GM19328 (cell line): ENCODE measurements around the gene CADM4.
"Not testable (repeated sequence)": the region's sequence is repeated elsewhere in the genome, so short reads cannot be mapped to it uniquely, and the experiment has no call there.

Source experiments
- ATAC-seq: cut with Tn5 transposase; IDR thresholded peaks from one replicate; pipeline ENCODE4 v1.9.1; 2021; ENCODE audit warnings: mild to moderate bottlenecking, moderate library complexity; ENCODE audit not compliant: unreplicated experiment

CADM4 gene

DNA sequence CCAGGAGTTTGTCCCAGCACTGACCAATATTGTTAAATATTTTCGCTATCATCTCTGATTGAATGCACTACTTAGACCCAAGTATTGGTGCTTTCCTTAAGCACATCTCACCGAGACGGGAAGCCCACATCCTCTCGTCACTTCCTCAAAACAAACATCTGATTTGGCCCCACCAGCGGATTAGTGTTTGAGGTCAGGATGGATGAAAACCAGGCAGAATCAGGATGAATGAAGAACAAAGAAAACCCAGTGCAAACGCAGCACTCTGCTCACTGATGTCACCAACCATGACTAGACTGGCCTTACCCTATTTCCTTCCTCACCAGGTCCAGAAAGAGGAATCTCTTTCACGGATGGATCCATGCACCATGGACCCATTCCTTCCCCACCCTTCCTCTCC is 24.4 kb upstream of the CADM4 start:
- no peak for ATAC-seq

DNA sequence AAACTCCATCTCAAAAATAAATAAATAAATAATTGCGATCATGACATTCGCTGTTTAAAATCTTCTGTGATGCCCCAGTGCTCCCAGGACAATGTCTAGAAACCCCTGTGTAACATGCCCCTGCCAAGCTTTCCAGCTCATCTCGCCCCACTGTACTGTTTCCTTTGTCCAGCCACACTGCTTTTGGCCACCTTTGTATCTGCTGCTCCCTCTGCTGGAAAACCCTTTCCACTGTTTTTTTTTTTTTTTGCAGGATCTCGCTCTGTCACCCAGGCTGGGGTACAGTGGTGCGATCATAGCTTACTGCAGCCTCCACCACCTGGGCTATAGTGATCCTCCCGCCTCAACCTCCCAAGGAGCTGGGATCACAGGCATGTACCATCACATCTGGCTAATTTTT is 22.8 kb upstream of the CADM4 start:
- ATAC-seq = no peak

DNA sequence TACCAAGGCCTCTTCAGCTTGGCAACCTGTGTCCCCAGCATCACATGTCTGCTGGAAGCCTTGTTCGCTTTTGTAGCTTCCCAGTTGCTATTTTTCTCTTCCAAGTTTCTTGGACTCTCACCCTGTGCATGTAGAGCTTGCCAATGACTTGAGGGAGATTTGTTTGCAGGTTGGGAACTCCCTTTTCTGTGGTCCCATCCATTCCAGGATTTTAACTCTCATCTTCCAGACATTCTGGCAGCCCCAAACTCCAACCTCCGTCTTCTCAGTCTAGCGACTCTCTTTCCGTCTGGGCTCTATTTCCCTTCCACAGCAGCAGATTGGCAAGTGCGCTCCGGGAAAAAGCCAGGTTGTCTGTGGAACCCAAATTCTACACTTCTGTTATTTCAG is 21.3 kb upstream of the CADM4 start:
- ATAC-seq = no peak

GRCh38 chr19:43660301-43660970 is 20.8 kb upstream of the CADM4 start:
- ATAC-seq = no peak

GRCh38 chr19:43658494-43658893 is 18.8 kb upstream of the CADM4 start:
- no peak for ATAC-seq

DNA sequence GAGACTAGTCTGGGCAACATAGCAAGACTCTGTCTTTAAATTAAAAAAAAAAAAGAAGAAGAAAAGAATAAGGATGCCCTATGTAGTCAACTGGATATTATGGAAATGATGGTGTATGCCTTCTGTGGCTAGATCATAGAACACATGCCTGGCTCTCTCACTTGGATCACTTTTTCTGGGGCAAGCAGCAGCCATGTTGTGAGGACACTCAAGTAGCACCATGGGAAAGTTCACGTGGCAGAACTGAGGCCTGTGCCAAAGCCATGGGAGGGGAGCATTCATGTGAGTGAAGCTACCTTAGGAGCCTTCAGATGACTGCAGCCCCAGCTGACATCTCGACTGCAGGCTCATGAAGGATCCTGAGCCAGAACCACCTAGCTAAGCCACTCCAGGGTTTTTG is 18.4 kb upstream of the CADM4 start:
- no peak for ATAC-seq

GRCh38 chr19:43656436-43656835 is 16.8 kb upstream of the CADM4 start:
- ATAC-seq = no peak

GRCh38 chr19:43652546-43652874 is 12.9 kb upstream of the CADM4 start:
- no peak for ATAC-seq

- ATAC-seq = no peak
These were observed 12.3 kb upstream of the CADM4 start for GRCh38 chr19:43651758-43652545.

GRCh38 chr19:43650276-43650675 is 10.6 kb upstream of the CADM4 start:
- not testable (repeated sequence) for ATAC-seq

DNA sequence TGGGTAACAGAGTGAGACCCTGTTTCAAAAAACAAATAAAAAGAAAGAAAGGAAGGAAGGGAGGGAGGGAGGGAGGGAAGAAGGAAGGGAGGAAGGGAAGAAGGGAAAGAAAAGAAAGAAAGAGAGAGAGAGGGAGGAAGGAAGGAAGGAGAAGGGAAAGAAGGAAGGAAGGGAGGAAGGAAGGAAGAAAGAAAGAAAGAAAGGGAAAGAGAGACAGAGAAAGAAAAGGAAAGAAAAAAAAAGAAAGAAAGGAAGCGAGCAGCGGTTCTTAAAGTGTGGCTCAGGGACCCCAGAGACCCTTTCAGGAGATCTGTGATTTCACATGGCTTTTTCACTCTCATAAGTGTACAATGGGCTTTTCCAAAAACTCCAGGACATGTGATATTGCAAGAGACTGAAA is 9.9 kb upstream of the CADM4 start:
- no peak for ATAC-seq

- no peak for ATAC-seq
These were observed 9.0 kb upstream of the CADM4 start for GRCh38 chr19:43648633-43649032.

DNA sequence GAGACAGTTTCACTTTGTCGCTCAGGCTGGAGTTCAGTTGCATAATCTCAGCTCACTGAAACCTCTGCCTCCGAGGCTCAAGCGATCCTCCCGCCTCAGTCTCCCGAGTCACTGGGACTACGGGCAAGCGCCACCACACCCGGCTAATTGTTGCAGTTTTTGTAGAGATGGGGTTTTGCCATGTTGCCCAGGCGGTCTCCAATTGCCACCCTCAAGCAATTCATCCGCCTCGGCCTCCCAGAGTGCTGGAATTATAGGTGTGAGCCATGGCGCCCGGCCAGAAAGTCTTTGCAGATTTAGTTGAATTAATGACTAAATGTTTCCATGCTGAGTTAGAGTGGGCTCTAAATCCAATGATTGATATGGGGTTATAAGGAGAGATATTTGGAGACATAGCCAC is 4.5 kb upstream of the CADM4 start:
- ATAC-seq = no peak

DNA sequence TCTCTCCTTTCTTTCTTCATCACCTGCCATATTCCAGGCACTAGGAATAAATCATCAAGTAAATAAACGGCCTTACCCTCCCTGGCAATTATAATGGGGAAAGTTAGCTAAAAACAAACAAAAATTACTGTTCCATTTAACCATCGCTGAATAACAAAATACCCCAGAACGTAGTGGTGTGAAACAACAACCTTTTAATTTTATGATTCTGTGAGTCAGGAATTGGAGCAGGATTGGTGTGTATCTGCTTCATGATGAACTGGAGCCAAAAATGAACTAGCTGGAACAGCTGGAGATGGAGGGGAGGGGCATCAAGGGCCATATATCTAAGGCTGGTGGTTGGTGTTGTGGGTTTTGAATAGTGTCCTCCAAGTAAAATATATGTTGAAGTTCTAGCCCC is 3.7 kb upstream of the CADM4 start:
- ATAC-seq = no peak

DNA sequence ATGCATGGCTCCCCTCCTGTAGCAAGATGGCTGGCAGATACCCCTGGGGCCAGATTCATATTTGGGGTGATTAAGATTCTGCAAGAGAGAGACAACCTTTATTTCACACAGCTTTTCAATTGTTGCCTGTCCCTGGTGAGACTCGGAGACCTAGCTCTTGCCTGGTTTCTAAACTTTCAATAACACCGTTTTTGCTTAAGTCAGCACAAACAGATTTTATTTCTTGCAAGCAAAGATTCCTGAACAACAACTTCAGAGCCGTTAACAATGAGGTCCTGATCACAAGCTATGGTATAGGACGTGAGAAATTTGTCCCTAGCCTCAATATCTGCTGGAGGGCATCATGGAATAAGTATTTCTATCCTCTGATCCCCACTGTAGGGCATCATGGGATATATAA is 2.9 kb upstream of the CADM4 start:
- no peak for ATAC-seq

DNA sequence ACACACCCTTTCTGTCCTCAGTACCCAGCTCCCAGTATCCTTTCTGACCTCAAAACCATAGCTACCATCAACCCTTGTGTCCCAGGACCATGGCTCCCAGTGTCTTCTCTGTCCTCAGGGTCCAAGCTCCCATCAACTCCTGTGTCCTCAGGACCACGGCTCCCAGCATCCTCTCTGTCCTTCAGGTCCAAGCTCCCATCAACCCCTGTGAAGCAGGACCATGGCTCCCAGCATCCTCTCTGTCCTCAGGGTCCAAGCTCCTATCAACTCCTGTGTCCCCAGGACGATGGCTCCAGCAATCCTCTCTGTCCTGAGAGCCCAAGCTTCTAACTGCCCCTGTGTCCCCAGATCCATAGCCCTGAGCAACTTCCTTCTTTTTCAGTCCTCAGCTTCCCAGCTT is 1.7 kb upstream of the CADM4 start:
- no peak for ATAC-seq

- ATAC-seq = no peak
These were observed 741 bp upstream of the CADM4 start for GRCh38 chr19:43640424-43640757.

GRCh38 chr19:43638995-43639518 is 593 bp downstream of the CADM4 start:
- no peak for ATAC-seq

GRCh38 chr19:43638214-43638994 is 1.2 kb downstream of the CADM4 start:
- ATAC-seq = no peak

DNA sequence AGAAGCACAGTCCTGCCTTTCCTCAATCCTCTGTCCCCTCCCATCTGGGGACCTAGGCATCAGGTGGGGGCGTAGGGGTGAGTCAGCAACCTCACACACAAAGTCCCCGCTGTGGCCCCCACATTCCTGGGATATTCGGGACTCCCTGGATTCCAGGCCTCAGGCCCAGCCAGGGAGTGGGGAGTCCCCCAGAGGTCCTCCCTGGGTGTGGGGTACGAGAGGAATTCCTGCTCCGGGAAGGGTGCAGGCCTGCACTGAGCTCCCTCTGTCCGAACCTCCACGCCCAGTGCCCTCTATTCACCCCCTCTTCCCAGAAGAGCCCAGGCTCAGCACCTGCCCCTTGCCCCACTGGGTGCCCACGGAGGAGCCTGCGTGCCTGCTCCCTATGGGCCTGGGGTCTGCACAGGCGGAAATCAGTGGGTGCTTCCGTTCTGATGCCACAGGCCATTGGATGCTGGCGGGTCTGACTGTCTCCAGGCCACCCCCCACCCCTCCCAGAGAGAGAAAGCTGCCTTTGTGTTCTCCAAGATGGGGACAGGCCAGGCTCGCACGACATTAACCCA is 3.4 kb downstream of the CADM4 start:
- ATAC-seq = no peak

- ATAC-seq = not testable (repeated sequence)
These were observed 4.1 kb downstream of the CADM4 start for GRCh38 chr19:43635561-43635940.
